Panc1 (cell line): ENCODE results near the gene VWA7. TPM values are rescaled to one million over a fixed set of nuclear protein-coding genes. Genes with fewer than 3 reads are reported as not detected.

ENCODE experiments used
- ATAC-seq: fragments of 200-7000 bp; cut with Tn5 transposase; 2 replicates; pipeline ENCODE4 v1.9.1; 2020; ENCODE audit warnings: mild to moderate bottlenecking, moderate library complexity
- BruUV-seq: library from RNA; stranded (reverse); fragments of 400-500 nt; replicated peaks from 2 replicates; lab custom pipeline; 2021; lab: Mats Ljungman, UMichigan
- CTCF ChIA-PET: fragments of 300-600 bp; sonication (Branson Sonifier 250); formaldehyde crosslinking; loops from one replicate; lab custom pipeline; 2022; ENCODE audit warnings: antibody characterized with exemption; lab: Charles Lee
- POLR2A ChIA-PET: fragments of 300-600 bp; sonication (Branson Sonifier 250); formaldehyde crosslinking; loops from one replicate; lab custom pipeline; 2022; ENCODE audit warnings: antibody characterized with exemption; lab: Charles Lee
- DNase-seq: peaks from one replicate; pipeline ENCODE4 v3.0.0-alpha.2; 2010; ENCODE audit warnings: low read depth, low spot score
- H3K27ac ChIP-seq: 2 replicates; pipeline ENCODE4 v1.5.1; 2011; ENCODE audit warnings: mild to moderate bottlenecking, low read length, inconsistent platforms
- H3K27me3 ChIP-seq: fragments of 200-500 bp; sonication (Bioruptor generic); 2 replicates; pipeline ENCODE4 v1.6.0; 2014; ENCODE audit warnings: low read length, inconsistent platforms; ENCODE audit not compliant: control insufficient read depth, insufficient read depth
- H3K36me3 ChIP-seq: fragments of 200-500 bp; sonication (Bioruptor generic); 2 replicates; pipeline ENCODE4 v1.5.1; 2014; ENCODE audit warnings: inconsistent platforms, mild to moderate bottlenecking, low read length, moderate library complexity; ENCODE audit not compliant: control insufficient read depth, insufficient read depth
- H3K4me1 ChIP-seq: 2 replicates; pipeline ENCODE4 v1.5.1; 2011; ENCODE audit warnings: inconsistent platforms, mild to moderate bottlenecking, low read length, moderate library complexity; ENCODE audit not compliant: control insufficient read depth, insufficient read depth
- H3K4me3 ChIP-seq, 2 experiments: 2 replicates each; pipeline ENCODE4 v1.5.1; 2011 to 2012; ENCODE audit warnings: low read depth in 2 of 2, low read length in 2 of 2, mild to moderate bottlenecking in 2 of 2, inconsistent platforms in 1 of 2, moderate library complexity in 1 of 2
- H3K9me3 ChIP-seq: fragments of 200-500 bp; sonication (Bioruptor generic); 2 replicates; pipeline ENCODE4 v1.5.1; 2014; ENCODE audit warnings: low read depth, mild to moderate bottlenecking, inconsistent platforms, low read length, moderate library complexity; ENCODE audit not compliant: control insufficient read depth, insufficient read depth
- CTCF ChIP-seq: fragments of 450-650 bp; IDR thresholded peaks from 2 replicates; pipeline ENCODE4 v1.5.1; 2017; ENCODE audit warnings: mild to moderate bottlenecking
- POLR2AphosphoS5 ChIP-seq: IDR thresholded peaks from 2 replicates; pipeline ENCODE4 v1.6.1; 2012; ENCODE audit warnings: mild to moderate bottlenecking, low read depth, low read length, moderate library complexity
- REST ChIP-seq, 2 experiments: IDR thresholded peaks; 2 replicates each; pipeline ENCODE4 v1.6.1; 2011 to 2012; ENCODE audit warnings: low read depth in 2 of 2, control low read depth in 1 of 2, low read length in 1 of 2, mild to moderate bottlenecking in 1 of 2, moderate library complexity in 1 of 2; ENCODE audit not compliant: insufficient read depth in 1 of 2
- SIN3A ChIP-seq: IDR thresholded peaks from 2 replicates; pipeline ENCODE4 v1.6.1; 2012; ENCODE audit warnings: low read depth, mild to moderate bottlenecking, low read length, moderate library complexity, borderline replicate concordance; ENCODE audit not compliant: insufficient read depth
- TCF7L2 ChIP-seq: IDR thresholded peaks from 2 replicates; pipeline ENCODE4 v1.6.1; 2011; ENCODE audit warnings: mild to moderate bottlenecking, low read depth, low read length, inconsistent platforms
- in situ Hi-C: cut with HindIII; loops from 2 replicates; pipeline ENCODE4 v1.10.0; 2016; ENCODE audit warnings: low sequenced_read_pairs, low pct_unique_long_range_greater_than_20kb
- intact Hi-C: fragments of 100-400 bp; cut with micrococcal nuclease; formaldehyde crosslinking; loops from one replicate; pipeline ENCODE4 v1.10.0; 2022; ENCODE audit not compliant: unreplicated experiment
- total RNA-seq: library from RNA; stranded (reverse); gene quantifications from one replicate; pipeline ENCODE4 v1.2.1, GENCODE V29; 2021; ENCODE audit not compliant: unreplicated experiment

The VWA7 gene
- total RNA-seq, 1 experiment from 2014 or later, result 4.3 TPM

- CTCF ChIA-PET, result no interaction called here
- no peaks in the 10 kb centered on the region for H3K27me3 ChIP-seq
These were observed 53.7 kb downstream of the VWA7 start, which contains the start of gene MPIG6B for GRCh38 chr6:31723245-31723979. MPIG6B (plus strand) TSS chr6:31723373; CDS start chr6:31723384, 11 bp downstream.

GRCh38 chr6:31722173-31722572 is 55.0 kb downstream of the VWA7 start:
- H3K9me3 ChIP-seq, result no peaks in the 10 kb centered on the region
- CTCF ChIA-PET, result no interaction called here
- no peak overlapping the region for H3K27ac ChIP-seq
- no peaks in the 10 kb centered on the region for H3K27me3 ChIP-seq
- no peak for DNase-seq
- POLR2A ChIA-PET, result no interaction called here
- intact Hi-C loops, result no loop called here
- H3K36me3 ChIP-seq, result peaks cover 3% of the 10 kb centered on the region; the same call in 1 of the 2 replicates
- TF ChIP-seq REST (IDR thresholded peaks at IDR 0.05; ENCODE audit: insufficient read depth in 1 of 2, low read depth in 2 of 2, low read length in 1 of 2) (no peak), SIN3A (no peak)
- no peak overlapping the region for H3K4me3 ChIP-seq
- BruUV-seq, result no TSS peak
- in situ Hi-C loops, result no loop called here
- no peak for ATAC-seq
- no peaks in the 10 kb centered on the region for H3K4me1 ChIP-seq

More at GRCh38 chr6:31723245-31723979, 53.7 kb downstream of the VWA7 start, which contains the start of gene MPIG6B:
- DNase-seq (no peak), ATAC-seq (no peak)
- Histone ChIP-seq H3K9me3 (no peaks in the 10 kb centered on the region), H3K27ac (no peak within 1 kb of the TSS), H3K4me3 (no peak within 1 kb of the TSS), H3K4me1 (0 out of 2 replicates have a peak, but pooled peaks cover under 1% of the 10 kb centered on the region), H3K36me3 (peaks cover 3% of the 10 kb centered on the region)
- in situ Hi-C loops, result no loop called here
- intact Hi-C loops, result no loop called here
- BruUV-seq, result no TSS peak
- POLR2A ChIA-PET, result interaction anchor here (0.5 kb wide), 1 partner anchor 65 kb away, joined by 4 read pairs; no protein-coding TSS in a partner anchor
- TF ChIP-seq TCF7L2 (no peak), SIN3A (no peak), POLR2AphosphoS5 (no peak), CTCF (no peak), REST (IDR thresholded peaks at IDR 0.05; ENCODE audit: insufficient read depth in 1 of 2, low read depth in 2 of 2, low read length in 1 of 2) (no peak)
